ENCODE data around the gene COPS8. TPM values are rescaled to one million over a fixed set of nuclear protein-coding genes. Genes with fewer than 3 reads are reported as not detected.

The COPS8 gene
- total RNA-seq, 1 experiment from 2014 or later, result 49.9 TPM

GRCh38 chr2:237097326-237097910 is 11.7 kb downstream of the COPS8 start:
- no TSS peak for BruUV-seq (replicated peaks)
- no peak for DNase-seq
- CTCF ChIA-PET, result no interaction called here
- Mint-ChIP-seq H3K4me1 (ENCODE audit: low read depth, unreplicated experiment) (peaks cover 5% of the 10 kb centered on the region), H3K36me3 (ENCODE audit: insufficient read depth, unreplicated experiment) (peaks cover 23% of the 10 kb centered on the region), H3K4me3 (ENCODE audit: low read depth, unreplicated experiment) (no peak overlapping the region), H3K27ac (ENCODE audit: unreplicated experiment) (no peak overlapping the region), H3K9me3 (ENCODE audit: low read depth, unreplicated experiment) (no peaks in the 10 kb centered on the region), H3K27me3 (ENCODE audit: unreplicated experiment) (no peaks in the 10 kb centered on the region)
- no peak for TF ChIP-seq CTCF (IDR thresholded peaks at IDR 0.05; ENCODE audit: unreplicated experiment)
- intact Hi-C loops (cut with micrococcal nuclease; ENCODE audit: unreplicated experiment), result no loop called here

DNA sequence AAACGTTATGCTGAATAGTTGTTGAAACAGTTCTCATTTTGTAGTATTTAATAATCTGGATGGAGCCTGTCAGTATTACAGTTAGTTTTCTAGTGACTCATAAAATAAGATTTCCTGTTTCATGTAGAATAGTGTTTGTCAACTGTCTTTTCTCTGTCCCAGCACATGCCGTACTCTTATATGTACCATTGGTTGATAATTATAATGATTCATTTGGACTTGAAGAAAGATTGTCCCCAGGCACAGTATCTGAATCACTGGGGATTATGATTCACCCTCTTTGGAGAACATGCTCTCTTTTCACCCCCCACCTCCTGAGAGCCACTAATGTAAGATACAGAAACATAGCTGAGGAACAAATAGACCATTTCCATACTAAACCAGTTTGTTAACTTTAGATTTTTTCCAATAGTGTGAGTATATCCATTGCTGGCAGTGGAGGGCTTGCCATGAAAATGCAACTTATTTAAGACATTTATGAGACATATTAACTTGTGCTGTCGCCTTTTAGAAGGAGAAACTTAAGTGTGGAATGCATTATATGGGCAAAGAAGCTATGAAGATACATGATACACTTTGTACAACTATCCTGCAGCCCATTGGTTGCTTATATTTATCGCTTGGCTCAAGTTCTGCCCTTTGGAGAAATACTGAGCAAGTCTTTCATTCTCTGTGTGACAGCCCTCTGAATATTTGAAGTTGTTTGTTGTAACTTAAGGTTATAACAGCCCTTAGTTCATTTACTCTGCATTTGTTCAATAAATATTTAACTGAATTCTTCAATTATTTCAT is 12.4 kb downstream of the COPS8 start:
- BruUV-seq (replicated peaks), result TSS peak; percentile 21
- H3K27ac Mint-ChIP-seq (ENCODE audit: unreplicated experiment), result no peak overlapping the region
- peaks cover 23% of the 10 kb centered on the region for H3K36me3 Mint-ChIP-seq (ENCODE audit: insufficient read depth, unreplicated experiment)
- TF ChIP-seq CTCF (IDR thresholded peaks at IDR 0.05; ENCODE audit: unreplicated experiment), result no peak
- intact Hi-C loops (cut with micrococcal nuclease; ENCODE audit: unreplicated experiment), result no loop called here
- DNase-seq, result no peak
- no peaks in the 10 kb centered on the region for H3K9me3 Mint-ChIP-seq (ENCODE audit: low read depth, unreplicated experiment)
- no peaks in the 10 kb centered on the region for H3K4me1 Mint-ChIP-seq (ENCODE audit: low read depth, unreplicated experiment)
- CTCF ChIA-PET, result no interaction called here
- H3K4me3 Mint-ChIP-seq (ENCODE audit: low read depth, unreplicated experiment), result no peak overlapping the region
- no peaks in the 10 kb centered on the region for H3K27me3 Mint-ChIP-seq (ENCODE audit: unreplicated experiment)

DNA sequence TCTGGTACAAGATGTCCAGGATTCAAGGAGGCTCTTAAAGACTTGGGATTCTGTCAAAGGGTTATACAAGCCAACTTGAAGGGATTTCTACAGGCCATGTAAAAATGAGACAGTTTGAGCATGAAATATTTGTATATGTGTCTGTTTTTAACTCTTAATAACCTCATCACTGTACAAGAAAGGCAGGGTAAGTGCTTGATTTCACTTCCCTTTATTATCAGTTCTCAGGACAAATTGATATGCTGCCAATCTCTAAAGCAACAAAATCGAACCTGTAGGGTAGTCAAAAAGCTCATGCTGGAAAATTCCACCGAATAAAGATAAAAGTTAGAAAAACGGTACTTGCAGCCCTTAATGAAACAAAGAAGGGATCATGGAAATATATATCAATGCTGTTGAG is 14.1 kb downstream of the COPS8 start:
- no peaks in the 10 kb centered on the region for H3K27me3 Mint-ChIP-seq (ENCODE audit: unreplicated experiment)
- no TSS peak for BruUV-seq (replicated peaks)
- peaks cover 18% of the 10 kb centered on the region for H3K36me3 Mint-ChIP-seq (ENCODE audit: insufficient read depth, unreplicated experiment)
- CTCF ChIA-PET, result no interaction called here
- no peak for DNase-seq
- no peaks in the 10 kb centered on the region for H3K4me1 Mint-ChIP-seq (ENCODE audit: low read depth, unreplicated experiment)
- no peaks in the 10 kb centered on the region for H3K9me3 Mint-ChIP-seq (ENCODE audit: low read depth, unreplicated experiment)
- TF ChIP-seq CTCF (IDR thresholded peaks at IDR 0.05; ENCODE audit: unreplicated experiment), result no peak
- H3K4me3 Mint-ChIP-seq (ENCODE audit: low read depth, unreplicated experiment), result no peak overlapping the region
- intact Hi-C loops (cut with micrococcal nuclease; ENCODE audit: unreplicated experiment), result no loop called here
- H3K27ac Mint-ChIP-seq (ENCODE audit: unreplicated experiment), result no peak overlapping the region

DNA sequence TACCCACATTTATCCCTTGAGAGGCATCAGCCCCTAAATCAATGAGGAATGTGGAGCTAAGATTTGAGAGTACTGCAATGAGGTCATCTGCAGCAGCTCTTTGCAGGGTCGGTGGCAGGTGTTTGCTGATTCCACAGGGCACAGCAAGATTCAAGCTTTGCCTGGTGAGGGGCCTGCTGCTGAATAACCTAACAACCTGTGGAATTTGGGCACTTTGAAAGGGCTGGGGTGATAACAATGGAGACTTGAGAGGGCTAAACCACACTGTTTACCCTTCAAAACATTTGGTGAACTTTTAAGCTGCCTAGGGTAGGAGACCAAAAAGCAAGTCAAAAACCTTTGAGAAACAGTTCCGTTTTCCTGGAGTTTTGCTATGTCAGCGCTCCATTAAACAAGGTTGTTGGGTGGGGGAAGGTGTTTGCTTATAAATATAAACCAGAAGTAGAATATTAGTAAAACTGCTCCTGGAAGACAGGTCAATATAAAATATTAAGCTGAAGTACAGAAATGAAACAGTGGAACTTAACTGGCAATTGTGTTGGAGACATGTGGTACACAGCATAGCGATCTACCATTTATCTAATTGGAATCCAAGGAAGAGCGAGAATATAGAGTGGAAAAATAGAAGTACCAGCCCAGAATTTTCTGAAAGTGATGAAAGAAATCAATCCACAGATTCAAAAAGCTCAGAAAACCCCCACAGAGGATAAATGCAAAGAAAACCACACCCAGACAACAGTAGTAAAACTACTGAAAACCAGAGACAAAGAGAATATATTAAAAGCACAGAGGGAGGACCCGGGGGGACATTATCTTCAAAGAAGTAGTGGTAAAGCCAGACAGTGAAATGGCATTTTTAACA is 15.7 kb downstream of the COPS8 start:
- no peaks in the 10 kb centered on the region for H3K4me1 Mint-ChIP-seq (ENCODE audit: low read depth, unreplicated experiment)
- no peaks in the 10 kb centered on the region for H3K27me3 Mint-ChIP-seq (ENCODE audit: unreplicated experiment)
- H3K9me3 Mint-ChIP-seq (ENCODE audit: low read depth, unreplicated experiment), result no peaks in the 10 kb centered on the region
- no peak for DNase-seq
- CTCF ChIA-PET, result no interaction called here
- BruUV-seq (replicated peaks), result no TSS peak
- intact Hi-C loops (cut with micrococcal nuclease; ENCODE audit: unreplicated experiment), result no loop called here
- TF ChIP-seq CTCF (IDR thresholded peaks at IDR 0.05; ENCODE audit: unreplicated experiment), result no peak
- H3K27ac Mint-ChIP-seq (ENCODE audit: unreplicated experiment), result no peak overlapping the region
- H3K4me3 Mint-ChIP-seq (ENCODE audit: low read depth, unreplicated experiment), result no peak overlapping the region
- H3K36me3 Mint-ChIP-seq (ENCODE audit: insufficient read depth, unreplicated experiment), result peaks cover 18% of the 10 kb centered on the region

Measured in Calu3 (cell line).